ENCODE measurements around the gene L3MBTL4.

L3MBTL4 gene

DNA sequence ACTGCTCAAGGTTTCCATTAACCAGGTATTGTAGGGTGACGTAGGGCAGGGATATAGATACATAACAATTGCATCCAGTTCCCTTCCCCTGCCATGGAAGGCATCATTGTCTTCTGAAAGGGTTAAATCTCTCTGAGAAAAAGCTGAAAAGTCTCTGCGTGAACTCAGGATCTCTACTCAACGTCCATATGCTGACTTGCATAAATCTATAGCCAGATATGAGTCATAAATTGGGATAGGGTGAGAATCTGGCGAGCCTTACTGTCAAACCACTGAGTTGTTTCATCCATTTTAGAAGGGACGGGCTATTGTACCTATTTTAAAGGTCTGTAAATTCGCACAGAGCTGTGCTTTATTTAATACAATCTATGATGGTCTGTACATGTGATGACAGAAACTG lies 258.3 kb downstream of the L3MBTL4 start:
- no peak for TF ChIP-seq TAF1 (IDR thresholded peaks at IDR 0.05; ENCODE audit: low read depth)
- TF ChIP-seq YY1 (IDR thresholded peaks at IDR 0.05; ENCODE audit: low read depth): no peak

DNA sequence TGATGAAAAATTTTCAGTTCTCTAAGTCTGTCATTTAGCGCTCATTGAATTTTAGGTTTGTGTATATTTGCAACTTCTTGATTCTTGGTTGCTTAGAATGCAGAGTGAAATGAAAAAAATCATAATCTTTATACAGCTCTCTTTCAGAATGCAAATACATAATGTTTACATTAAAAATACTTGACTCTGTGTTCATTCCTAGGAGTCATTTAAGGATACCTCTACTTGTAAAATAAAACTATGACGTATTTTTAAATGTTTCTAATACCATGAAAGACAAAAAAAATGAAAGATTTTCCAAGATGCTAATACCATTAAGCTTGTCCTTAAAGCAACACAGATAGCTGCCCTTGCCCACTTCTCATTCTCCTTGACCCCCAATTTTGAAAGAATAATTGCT lies 259.0 kb downstream of the L3MBTL4 start:
- TF ChIP-seq CEBPB (IDR thresholded peaks at IDR 0.05) (no peak), EGR1 (IDR thresholded peaks at IDR 0.05) (no peak), CREB1 (IDR thresholded peaks at IDR 0.05; ENCODE audit: low read depth) (no peak), TCF12 (IDR thresholded peaks at IDR 0.05; ENCODE audit: low read depth) (no peak), EP300 (IDR thresholded peaks at IDR 0.05; ENCODE audit: borderline replicate concordance) (no peak), TAF1 (IDR thresholded peaks at IDR 0.05; ENCODE audit: low read depth) (no peak), YY1 (IDR thresholded peaks at IDR 0.05; ENCODE audit: low read depth) (no peak), RAD21 (IDR thresholded peaks at IDR 0.05; ENCODE audit: low read depth) (no peak), NFIC (IDR thresholded peaks at IDR 0.05) (no peak)
- TF ChIP-seq, protein P1, sequence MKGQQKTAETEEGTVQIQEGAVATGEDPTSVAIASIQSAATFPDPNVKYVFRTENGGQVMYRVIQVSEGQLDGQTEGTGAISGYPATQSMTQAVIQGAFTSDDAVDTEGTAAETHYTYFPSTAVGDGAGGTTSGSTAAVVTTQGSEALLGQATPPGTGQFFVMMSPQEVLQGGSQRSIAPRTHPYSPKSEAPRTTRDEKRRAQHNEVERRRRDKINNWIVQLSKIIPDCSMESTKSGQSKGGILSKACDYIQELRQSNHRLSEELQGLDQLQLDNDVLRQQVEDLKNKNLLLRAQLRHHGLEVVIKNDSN (IDR thresholded peaks at IDR 0.05): no peak
- TF ChIP-seq, protein P2, sequence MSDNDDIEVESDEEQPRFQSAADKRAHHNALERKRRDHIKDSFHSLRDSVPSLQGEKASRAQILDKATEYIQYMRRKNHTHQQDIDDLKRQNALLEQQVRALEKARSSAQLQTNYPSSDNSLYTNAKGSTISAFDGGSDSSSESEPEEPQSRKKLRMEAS (IDR thresholded peaks at IDR 0.05): no peak

DNA sequence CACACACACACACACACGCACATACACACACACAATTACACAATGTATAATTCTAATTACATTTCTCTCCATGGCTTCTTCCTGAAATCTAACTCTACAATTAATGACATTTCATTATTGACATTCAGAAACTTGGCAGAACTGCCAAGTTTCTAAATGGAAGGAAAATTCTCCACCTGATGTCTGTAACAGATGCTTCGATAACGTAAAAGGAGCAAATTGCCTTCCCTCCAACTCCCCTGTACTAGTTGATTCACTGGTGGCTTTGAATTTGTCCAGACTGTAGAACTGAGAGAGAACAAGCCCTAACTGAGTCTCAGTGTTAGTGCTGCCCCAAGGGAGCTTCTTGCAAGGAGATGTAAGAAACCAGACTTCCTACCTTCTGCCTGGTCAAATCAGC lies 264.3 kb downstream of the L3MBTL4 start:
- TF ChIP-seq, protein P2 (IDR thresholded peaks at IDR 0.05): no peak
- no peak for TF ChIP-seq TAF1 (IDR thresholded peaks at IDR 0.05; ENCODE audit: low read depth)
- TF ChIP-seq NFIC (IDR thresholded peaks at IDR 0.05): no peak
- no peak for TF ChIP-seq YY1 (IDR thresholded peaks at IDR 0.05; ENCODE audit: low read depth)
- no peak for TF ChIP-seq FOXM1 (IDR thresholded peaks at IDR 0.05; ENCODE audit: borderline replicate concordance, low read depth)
- TF ChIP-seq CREB1 (IDR thresholded peaks at IDR 0.05; ENCODE audit: low read depth): no peak
- no peak for TF ChIP-seq EP300 (IDR thresholded peaks at IDR 0.05; ENCODE audit: borderline replicate concordance)

DNA sequence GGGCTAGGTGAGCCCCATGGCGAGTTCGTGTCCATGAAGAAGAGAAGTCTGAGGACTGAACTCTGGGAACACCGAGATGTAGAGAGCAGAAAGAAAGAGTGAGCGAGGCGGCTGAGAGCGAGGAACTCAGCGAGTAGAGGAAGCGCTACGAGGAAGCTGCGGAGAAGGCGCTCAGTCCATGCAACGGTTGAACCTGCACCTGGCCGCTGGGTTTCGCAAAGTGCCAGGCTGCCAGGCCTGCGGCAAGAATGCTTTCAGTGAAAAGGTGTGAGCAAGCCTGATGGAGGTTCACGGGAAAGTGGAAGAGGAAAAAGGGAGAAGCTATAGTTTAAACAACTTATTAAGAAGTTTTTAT lies 268.4 kb downstream of the L3MBTL4 start:
- no peak for TF ChIP-seq TCF12 (IDR thresholded peaks at IDR 0.05; ENCODE audit: low read depth)
- TF ChIP-seq, protein P1 (IDR thresholded peaks at IDR 0.05): no peak
- no peak for TF ChIP-seq EGR1 (IDR thresholded peaks at IDR 0.05)
- no peak for TF ChIP-seq NFIC (IDR thresholded peaks at IDR 0.05)
- TF ChIP-seq, protein P3, sequence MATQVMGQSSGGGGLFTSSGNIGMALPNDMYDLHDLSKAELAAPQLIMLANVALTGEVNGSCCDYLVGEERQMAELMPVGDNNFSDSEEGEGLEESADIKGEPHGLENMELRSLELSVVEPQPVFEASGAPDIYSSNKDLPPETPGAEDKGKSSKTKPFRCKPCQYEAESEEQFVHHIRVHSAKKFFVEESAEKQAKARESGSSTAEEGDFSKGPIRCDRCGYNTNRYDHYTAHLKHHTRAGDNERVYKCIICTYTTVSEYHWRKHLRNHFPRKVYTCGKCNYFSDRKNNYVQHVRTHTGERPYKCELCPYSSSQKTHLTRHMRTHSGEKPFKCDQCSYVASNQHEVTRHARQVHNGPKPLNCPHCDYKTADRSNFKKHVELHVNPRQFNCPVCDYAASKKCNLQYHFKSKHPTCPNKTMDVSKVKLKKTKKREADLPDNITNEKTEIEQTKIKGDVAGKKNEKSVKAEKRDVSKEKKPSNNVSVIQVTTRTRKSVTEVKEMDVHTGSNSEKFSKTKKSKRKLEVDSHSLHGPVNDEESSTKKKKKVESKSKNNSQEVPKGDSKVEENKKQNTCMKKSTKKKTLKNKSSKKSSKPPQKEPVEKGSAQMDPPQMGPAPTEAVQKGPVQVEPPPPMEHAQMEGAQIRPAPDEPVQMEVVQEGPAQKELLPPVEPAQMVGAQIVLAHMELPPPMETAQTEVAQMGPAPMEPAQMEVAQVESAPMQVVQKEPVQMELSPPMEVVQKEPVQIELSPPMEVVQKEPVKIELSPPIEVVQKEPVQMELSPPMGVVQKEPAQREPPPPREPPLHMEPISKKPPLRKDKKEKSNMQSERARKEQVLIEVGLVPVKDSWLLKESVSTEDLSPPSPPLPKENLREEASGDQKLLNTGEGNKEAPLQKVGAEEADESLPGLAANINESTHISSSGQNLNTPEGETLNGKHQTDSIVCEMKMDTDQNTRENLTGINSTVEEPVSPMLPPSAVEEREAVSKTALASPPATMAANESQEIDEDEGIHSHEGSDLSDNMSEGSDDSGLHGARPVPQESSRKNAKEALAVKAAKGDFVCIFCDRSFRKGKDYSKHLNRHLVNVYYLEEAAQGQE (IDR thresholded peaks at IDR 0.05; ENCODE audit: low read depth): no peak
- no peak for TF ChIP-seq EP300 (IDR thresholded peaks at IDR 0.05; ENCODE audit: borderline replicate concordance)
- no peak for TF ChIP-seq TEAD4 (IDR thresholded peaks at IDR 0.05)
- TF ChIP-seq CREB1 (IDR thresholded peaks at IDR 0.05; ENCODE audit: low read depth): no peak
- TF ChIP-seq, protein P2 (IDR thresholded peaks at IDR 0.05): no peak
- TF ChIP-seq YY1 (IDR thresholded peaks at IDR 0.05; ENCODE audit: low read depth): no peak
- no peak for TF ChIP-seq FOXM1 (IDR thresholded peaks at IDR 0.05; ENCODE audit: borderline replicate concordance, low read depth)
- TF ChIP-seq ZBTB7A (IDR thresholded peaks at IDR 0.05; ENCODE audit: low read depth): no peak
- no peak for TF ChIP-seq CEBPB (IDR thresholded peaks at IDR 0.05)
- no peak for TF ChIP-seq RAD21 (IDR thresholded peaks at IDR 0.05; ENCODE audit: low read depth)
- no peak for TF ChIP-seq TAF1 (IDR thresholded peaks at IDR 0.05; ENCODE audit: low read depth)

DNA sequence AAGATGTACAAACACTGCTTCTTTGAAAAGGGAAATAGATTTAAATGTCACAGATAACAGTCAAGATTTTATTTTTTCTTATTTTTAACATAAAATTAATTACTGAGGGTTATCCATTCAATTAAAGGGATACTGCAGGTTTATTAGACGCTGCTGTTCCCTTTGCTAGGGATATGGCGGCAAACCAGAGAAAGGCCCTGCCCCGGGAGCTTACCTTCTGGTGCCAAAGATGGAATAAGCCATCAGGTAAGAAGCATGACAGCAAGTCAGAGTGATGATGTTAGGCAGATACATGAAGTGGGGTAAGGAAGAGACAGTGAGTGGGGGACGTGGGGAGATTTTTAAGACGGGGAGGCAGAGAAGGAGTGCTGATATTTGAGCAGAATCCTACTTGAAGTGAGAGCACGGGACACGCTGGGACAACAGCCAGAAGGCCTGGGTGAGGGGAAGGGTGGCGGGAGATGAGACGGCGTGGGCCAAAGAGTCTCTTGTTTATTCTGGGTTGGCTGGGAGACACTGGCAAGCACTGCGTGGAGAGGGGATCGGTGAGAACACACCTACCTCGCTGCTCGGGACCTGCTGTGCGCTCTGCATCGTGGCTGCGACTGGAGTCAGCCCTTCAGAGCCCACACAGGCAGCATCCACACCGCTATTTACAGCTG lies 268.9 kb downstream of the L3MBTL4 start:
- TF ChIP-seq CEBPB (IDR thresholded peaks at IDR 0.05): no peak
- TF ChIP-seq FOXM1 (IDR thresholded peaks at IDR 0.05; ENCODE audit: borderline replicate concordance, low read depth): no peak
- no peak for TF ChIP-seq TAF1 (IDR thresholded peaks at IDR 0.05; ENCODE audit: low read depth)
- TF ChIP-seq TCF12 (IDR thresholded peaks at IDR 0.05; ENCODE audit: low read depth): no peak
- no peak for TF ChIP-seq ZBTB7A (IDR thresholded peaks at IDR 0.05; ENCODE audit: low read depth)
- no peak for TF ChIP-seq EP300 (IDR thresholded peaks at IDR 0.05; ENCODE audit: borderline replicate concordance)
- TF ChIP-seq, protein P3 (IDR thresholded peaks at IDR 0.05; ENCODE audit: low read depth): no peak
- TF ChIP-seq TEAD4 (IDR thresholded peaks at IDR 0.05): no peak
- no peak for TF ChIP-seq CREB1 (IDR thresholded peaks at IDR 0.05; ENCODE audit: low read depth)
- TF ChIP-seq NFIC (IDR thresholded peaks at IDR 0.05): no peak
- TF ChIP-seq YY1 (IDR thresholded peaks at IDR 0.05; ENCODE audit: low read depth): no peak
- TF ChIP-seq, protein P1 (IDR thresholded peaks at IDR 0.05): no peak
- no peak for TF ChIP-seq RAD21 (IDR thresholded peaks at IDR 0.05; ENCODE audit: low read depth)
